IMR-90 (cell line): ENCODE data around the gene TTYH3. TPM values are rescaled to one million over a fixed set of nuclear protein-coding genes. Genes with fewer than 3 reads are reported as not detected.

Experiments
- ATAC-seq: fragments of 200-7000 bp; cut with Tn5 transposase; 2 replicates; pipeline ENCODE4 v1.9.1; 2020; ENCODE audit warnings: low read depth, mild to moderate bottlenecking, moderate library complexity
- BruUV-seq: library from RNA; stranded (reverse); fragments of 400-500 nt; replicated peaks from 2 replicates; lab custom pipeline; 2021; lab: Mats Ljungman, UMichigan
- CTCF ChIA-PET: fragments of 300-600 bp; formaldehyde crosslinking; extraction: SDS; loops from one replicate; lab custom pipeline; 2021; ENCODE audit warnings: antibody characterized with exemption; lab: Yijun Ruan, JAX
- POLR2A ChIA-PET: fragments of 300-600 bp; sonication (Branson Sonifier 250); formaldehyde crosslinking; loops from one replicate; lab custom pipeline; 2022; ENCODE audit warnings: antibody characterized with exemption; ENCODE audit not compliant: unreplicated experiment; lab: Charles Lee
- DNase-seq: peaks from one replicate; pipeline ENCODE4 v3.0.0; 2013
- H2AFZ ChIP-seq: replicated peaks from 2 replicates; pipeline ENCODE3; 2013; ENCODE audit warnings: low read length, mild to moderate bottlenecking; ENCODE audit not compliant: poor library complexity
- H2AK5ac ChIP-seq: 2 replicates; pipeline ENCODE4 v1.6.1; 2013; ENCODE audit warnings: low read depth, low read length, inconsistent platforms
- H2AK9ac ChIP-seq: replicated peaks from 2 replicates; pipeline ENCODE3; 2013; ENCODE audit warnings: mild to moderate bottlenecking, low read depth, low read length, moderate library complexity; ENCODE audit not compliant: poor library complexity
- H2BK120ac ChIP-seq: 2 replicates; pipeline ENCODE4 v1.6.1; 2013; ENCODE audit warnings: low read depth, low read length, inconsistent platforms
- H2BK15ac ChIP-seq: 3 replicates; pipeline ENCODE4 v1.6.1; 2013; ENCODE audit warnings: low read depth, low read length, inconsistent platforms
- H2BK20ac ChIP-seq: 2 replicates; pipeline ENCODE4 v1.6.1; 2013; ENCODE audit warnings: low read depth, mild to moderate bottlenecking, inconsistent platforms, low read length, moderate library complexity
- H2BK5ac ChIP-seq: 2 replicates; pipeline ENCODE4 v1.6.1; 2013; ENCODE audit warnings: mild to moderate bottlenecking, low read depth, low read length, inconsistent platforms; ENCODE audit not compliant: poor library complexity, severe bottlenecking
- H3K14ac ChIP-seq: replicated peaks from 2 replicates; pipeline ENCODE4 v1.6.1; 2013; ENCODE audit warnings: low read depth, low read length, inconsistent platforms
- H3K18ac ChIP-seq: 2 replicates; pipeline ENCODE4 v1.6.1; 2013; ENCODE audit warnings: low read depth, low read length, control low read depth
- H3K23ac ChIP-seq: 2 replicates; pipeline ENCODE4 v1.6.1; 2013; ENCODE audit warnings: low read depth, low read length, inconsistent platforms
- H3K27ac ChIP-seq: 2 replicates; pipeline ENCODE4 v1.5.1; 2013; ENCODE audit warnings: mild to moderate bottlenecking, control low read depth, low read length; ENCODE audit not compliant: insufficient read depth
- H3K27me3 ChIP-seq: 2 replicates; pipeline ENCODE4 v1.6.1; 2013; ENCODE audit warnings: low read length; ENCODE audit not compliant: control insufficient read depth, insufficient read depth
- H3K36me3 ChIP-seq: 2 replicates; pipeline ENCODE4 v1.6.1; 2013; ENCODE audit warnings: low read length, mixed read lengths; ENCODE audit not compliant: control insufficient read depth, insufficient read depth
- H3K4ac ChIP-seq: 2 replicates; pipeline ENCODE4 v1.6.1; 2013; ENCODE audit warnings: low read depth, low read length, inconsistent platforms
- H3K4me1 ChIP-seq: 2 replicates; pipeline ENCODE4 v1.6.1; 2013; ENCODE audit warnings: low read length, mixed read lengths; ENCODE audit not compliant: control insufficient read depth, insufficient read depth
- H3K4me2 ChIP-seq: 2 replicates; pipeline ENCODE4 v1.6.1; 2013; ENCODE audit warnings: low read depth, mild to moderate bottlenecking, control low read depth, low read length, moderate library complexity
- H3K4me3 ChIP-seq: 2 replicates; pipeline ENCODE4 v1.5.1; 2013; ENCODE audit warnings: low read depth, mild to moderate bottlenecking, control low read depth, low read length, moderate library complexity; ENCODE audit not compliant: insufficient read depth
- H3K56ac ChIP-seq: 2 replicates; pipeline ENCODE4 v1.6.1; 2013; ENCODE audit warnings: low read length, inconsistent platforms; ENCODE audit not compliant: insufficient read depth; ENCODE audit errors: extremely low read depth
- H3K79me1 ChIP-seq, 2 experiments: 2 replicates each; pipeline ENCODE4 v1.6.1; 2013; ENCODE audit warnings: low read length in 2 of 2, inconsistent platforms in 1 of 2, low read depth in 1 of 2
- H3K9ac ChIP-seq: 2 replicates; pipeline ENCODE4 v1.6.1; 2013; ENCODE audit warnings: low read depth, low read length, control low read depth
- H3K9me1 ChIP-seq: 2 replicates; pipeline ENCODE4 v1.6.1; 2013; ENCODE audit warnings: low read length, inconsistent platforms; ENCODE audit not compliant: insufficient read depth
- H3K9me3 ChIP-seq: 2 replicates; pipeline ENCODE4 v1.6.1; 2013; ENCODE audit warnings: low read length; ENCODE audit not compliant: control insufficient read depth, insufficient read depth
- H4K20me1 ChIP-seq: 2 replicates; pipeline ENCODE4 v1.6.1; 2013; ENCODE audit warnings: low read length, inconsistent platforms; ENCODE audit not compliant: insufficient read depth
- H4K5ac ChIP-seq: 2 replicates; pipeline ENCODE4 v1.6.1; 2013; ENCODE audit warnings: mild to moderate bottlenecking, low read depth, low read length, control low read depth
- H4K8ac ChIP-seq, 2 experiments: 2 replicates each; pipeline ENCODE4 v1.6.1; 2013; ENCODE audit warnings: low read depth in 2 of 2, low read length in 2 of 2, control low read depth in 1 of 2, inconsistent platforms in 1 of 2
- H4K91ac ChIP-seq: 2 replicates; pipeline ENCODE4 v1.6.1; 2013; ENCODE audit warnings: low read depth, low read length, inconsistent platforms; ENCODE audit not compliant: insufficient read depth
- BHLHE40 ChIP-seq: fragments of 150-350 bp; IDR thresholded peaks from 2 replicates; pipeline ENCODE4 v1.6.1; 2016; ENCODE audit warnings: mild to moderate bottlenecking, low read depth, low read length
- CEBPB ChIP-seq: IDR thresholded peaks from 2 replicates; pipeline ENCODE4 v1.6.1; 2012; ENCODE audit warnings: low read depth, low read length, improper control_type of control experiment
- CHD1 ChIP-seq: IDR thresholded peaks from 2 replicates; pipeline ENCODE4 v1.6.1; 2012; ENCODE audit warnings: low read depth, low read length, improper control_type of control experiment
- CTCF ChIP-seq: conservative IDR thresholded peaks from 2 replicates; pipeline ENCODE4 v1.5.1; 2012; ENCODE audit warnings: mild to moderate bottlenecking, low read depth, low read length, improper control_type of control experiment
- ELK1 ChIP-seq: fragments of 150-350 bp; IDR thresholded peaks from 2 replicates; pipeline ENCODE4 v1.6.1; 2016; ENCODE audit warnings: low read depth, mild to moderate bottlenecking, low read length, moderate library complexity, borderline replicate concordance
- FOS ChIP-seq: fragments of 150-350 bp; IDR thresholded peaks from 2 replicates; pipeline ENCODE4 v1.6.1; 2016; ENCODE audit warnings: low read depth, low read length
- MAFK ChIP-seq: IDR thresholded peaks from 2 replicates; pipeline ENCODE4 v1.6.1; 2012; ENCODE audit warnings: low read depth, low read length, improper control_type of control experiment
- MAZ ChIP-seq: IDR thresholded peaks from 2 replicates; pipeline ENCODE4 v1.6.1; 2012; ENCODE audit warnings: low read depth, mild to moderate bottlenecking, low read length, improper control_type of control experiment, moderate library complexity, borderline replicate concordance
- MXI1 ChIP-seq: IDR thresholded peaks from 2 replicates; pipeline ENCODE4 v1.6.1; 2012; ENCODE audit warnings: low read depth, mild to moderate bottlenecking, low read length, moderate library complexity, borderline replicate concordance
- NFE2L2 ChIP-seq: fragments of 150-350 bp; IDR thresholded peaks from 2 replicates; pipeline ENCODE4 v1.6.1; 2016; ENCODE audit warnings: low read depth, mild to moderate bottlenecking, low read length
- RAD21 ChIP-seq: IDR thresholded peaks from 2 replicates; pipeline ENCODE4 v1.6.1; 2012; ENCODE audit warnings: low read length, improper control_type of control experiment
- RFX5 ChIP-seq: IDR thresholded peaks from 2 replicates; pipeline ENCODE4 v1.8.0; 2012; ENCODE audit warnings: low read depth, mild to moderate bottlenecking, low read length, moderate library complexity
- WGBS, 2 experiments: methylation state at CpG; one replicate each; pipeline versions ENCODE4 v1.1.5 to v1.1.7; 2013; ENCODE audit warnings: missing lambda C conversion rate in 2 of 2; ENCODE audit not compliant: insufficient read length in 1 of 2; ENCODE audit errors: extremely low coverage in 2 of 2; 5-methylcytosine and 5-hydroxymethylcytosine counted together
- dilution Hi-C: fragments of 300-500 bp; cut with HindIII; formaldehyde crosslinking; loops from one replicate; pipeline ENCODE4 v1.14.3; 2018; ENCODE audit warnings: low sequenced_read_pairs; ENCODE audit not compliant: unreplicated experiment
- in situ Hi-C: fragments of 300-500 bp; cut with MboI; formaldehyde crosslinking; loops from 3 replicates; pipeline ENCODE4 v1.14.3; 2019; ENCODE audit warnings: low sequenced_read_pairs, inconsistent platforms, mixed read lengths
- intact Hi-C: fragments of 100-400 bp; cut with micrococcal nuclease; formaldehyde crosslinking; loops from 2 replicates; pipeline ENCODE4 v1.10.0; 2022
- polyA plus RNA-seq, 3 experiments: library from polyadenylated mRNA; depleted of rRNA; stranded (reverse); fragments of >200 nt; gene quantifications; 2 replicates each; pipeline ENCODE4 v1.2.3, GENCODE V29; 2012; ENCODE audit warnings: low replicate concordance in 1 of 3
- total RNA-seq: library from RNA; depleted of rRNA; stranded (reverse); fragments of >200 nt; gene quantifications from 2 replicates; pipeline ENCODE4 v1.2.3, GENCODE V29; 2012

TTYH3 gene
- total and polyA plus RNA-seq, 2 of the 4 experiments (the other 2 are of a cell fraction) = 5.6 to 82.6 TPM

- Histone ChIP-seq H3K14ac (no peak overlapping the region), H3K9me3 (peaks cover 2% of the 10 kb centered on the region; the same call in 1 of the 2 replicates), H4K5ac (no peak overlapping the region), H3K9ac (no peak overlapping the region), H3K27ac (no peak overlapping the region), H2AK9ac (no peak overlapping the region), H3K4ac (no peak overlapping the region), H3K4me1 (no peaks in the 10 kb centered on the region), H3K23ac (no peak overlapping the region), H3K79me1 (no peaks in the 10 kb centered on the region), H2BK120ac (no peak overlapping the region), H4K8ac (no peak overlapping the region), H4K91ac (no peak overlapping the region), H3K4me3 (no peak overlapping the region), H2BK20ac (no peak overlapping the region), H2BK5ac (no peak overlapping the region), H2BK15ac (no peak overlapping the region), H3K27me3 (peaks cover 3% of the 10 kb centered on the region; the same call in 1 of the 2 replicates), H3K36me3 (no peaks in the 10 kb centered on the region), H2AK5ac (no peak overlapping the region), H4K20me1 (no peaks in the 10 kb centered on the region), H2AFZ (no peak overlapping the region), H3K56ac (no peak overlapping the region), H3K4me2 (no peak overlapping the region), H3K9me1 (no peaks in the 10 kb centered on the region), H3K18ac (no peak overlapping the region)
- intact Hi-C loops = loop anchor here (1.0 kb wide), 2 partner anchors 114 to 231 kb away; no protein-coding TSS in a partner anchor
- DNase-seq (no peak), ATAC-seq (no peak)
- dilution Hi-C loops = no loop called here
- no TSS peak for BruUV-seq
- in situ Hi-C loops = loop anchor here (25.0 kb wide), 1 partner anchor 480 kb away; no protein-coding TSS in a partner anchor
- no peak for TF ChIP-seq CHD1
- TF ChIP-seq CEBPB = no peak
- no peak for TF ChIP-seq BHLHE40
- TF ChIP-seq CTCF = no peak
- TF ChIP-seq MAZ = no peak
- no peak for TF ChIP-seq MXI1
- no peak for TF ChIP-seq RAD21
- no peak for TF ChIP-seq FOS
- no peak for TF ChIP-seq NFE2L2
- no peak for TF ChIP-seq RFX5
- no peak for TF ChIP-seq MAFK
- no peak for TF ChIP-seq ELK1
- POLR2A ChIA-PET = no interaction called here
- WGBS, 2 experiments = 86% methylated on average over 18 of the region's 27 CpGs; no CpG with 5 or more reads in 1 of the 2 experiments
- CTCF ChIA-PET = interaction anchor here (0.6 to 1.4 kb wide), 5 partner anchors 8 to 908 kb away, joined by 3 to 5 read pairs (median 4); no protein-coding TSS in a partner anchor
Observed at GRCh38 chr7:2681929-2682799, 50.4 kb downstream of the TTYH3 start.
